ENCODE data around the gene FAM149A. TPM values are rescaled to one million over a fixed set of nuclear protein-coding genes. Genes with fewer than 3 reads are reported as not detected.

Gene FAM149A
- polyA plus RNA-seq, 2 of the 4 experiments (the other 2 are of a cell fraction): 1.8 to 3.0 TPM

GRCh38 chr4:186134861-186135260 lies 30.4 kb downstream of the FAM149A start:
- POLR2A ChIA-PET: no interaction called here
- no peak for FAIRE-seq
- Histone ChIP-seq H3K4me1 (no peaks in the 10 kb centered on the region), H3K9me3 (no peaks in the 10 kb centered on the region), H3K4me3 (no peak overlapping the region), H3K27ac (no peak overlapping the region), H3K4me2 (no peak overlapping the region)
- DNase-seq (ENCODE audit: low read depth in 1 of 2, low spot score in 1 of 2): no peak
- CTCF ChIA-PET: interaction anchor here (0.8 to 4.8 kb wide), 5 partner anchors 9 to 494 kb away, joined by 3 to 27 read pairs (median 4); partner anchors contain the start of gene TLR3
- WGBS (ENCODE audit: missing lambda C conversion rate): 78% methylated on average over 11 of the region's 11 CpGs
- no peak for ATAC-seq
- TF ChIP-seq EHMT2 (IDR thresholded peaks at IDR 0.05; ENCODE audit: low read depth): no peak
- no peak for TF ChIP-seq MAFK (IDR thresholded peaks at IDR 0.05; ENCODE audit: partially characterized antibody)
- TF ChIP-seq PBX3 (IDR thresholded peaks at IDR 0.05): no peak
- no peak for TF ChIP-seq CBX8 (IDR thresholded peaks at IDR 0.05)
- no peak for TF ChIP-seq NFE2L2 (conservative IDR thresholded peaks at IDR 0.05; ENCODE audit: low read length)
- no peak for TF ChIP-seq HES2 (IDR thresholded peaks at IDR 0.05)

- no peak overlapping the region for H3K4me3 ChIP-seq
These were observed 32.8 kb downstream of the FAM149A start for GRCh38 chr4:186137196-186137794.

GRCh38 chr4:186144198-186144945 lies 39.9 kb downstream of the FAM149A start:
- H3K4me1 ChIP-seq: peaks cover 11% of the 10 kb centered on the region; the same call in 2 of the 3 replicates
- peak overlapping the region; percentile 59 for H3K4me3 ChIP-seq
- peak; percentile 79 to 81 for ATAC-seq
- peak overlapping the region; percentile 80 for H3K4me2 ChIP-seq
- ChIA-PET POLR2A (no interaction called here), CTCF (no interaction called here)
- TF ChIP-seq CEBPB (IDR thresholded peaks at IDR 0.05) (no peak), RNF2 (IDR thresholded peaks at IDR 0.05; ENCODE audit: borderline replicate concordance, low read depth) (no peak), MAX (IDR thresholded peaks at IDR 0.05) (peak; percentile 72), RCOR1 (IDR thresholded peaks at IDR 0.05; ENCODE audit: low read depth, low read length) (no peak), E2F6 (IDR thresholded peaks at IDR 0.05; ENCODE audit: borderline replicate concordance, low read depth) (peak; percentile 34; the same call in 1 of the 2 replicates), MAFK (IDR thresholded peaks at IDR 0.05; ENCODE audit: partially characterized antibody) (no peak), RAD21 (conservative IDR thresholded peaks at IDR 0.05 in 1 of 2, IDR thresholded peaks at IDR 0.05 in 1 of 2) (no peak), HDAC2 (IDR thresholded peaks at IDR 0.05) (no peak)
- no peak for FAIRE-seq
- H3K27ac ChIP-seq: peak overlapping the region; percentile 67 to 90; a peak in 5 of 6 replicates
- WGBS (ENCODE audit: missing lambda C conversion rate): 34% methylated on average over 13 of the region's 72 CpGs
- H3K9me3 ChIP-seq: no peaks in the 10 kb centered on the region
- DNase-seq (ENCODE audit: low read depth in 1 of 2, low spot score in 1 of 2): peak; percentile 26 to 41

More at GRCh38 chr4:186137196-186137794, 32.8 kb downstream of the FAM149A start:
- ChIA-PET CTCF (interaction anchor here (0.5 to 4.8 kb wide), 29 partner anchors 8 to 1586 kb away, joined by 3 to 27 read pairs (median 3); partner anchors contain the start of gene TLR3), POLR2A (no interaction called here)
- 57% methylated on average over 6 of the region's 6 CpGs for WGBS (ENCODE audit: missing lambda C conversion rate)
- H3K4me2 ChIP-seq: no peak overlapping the region
- DNase-seq (ENCODE audit: low read depth in 1 of 2, low spot score in 1 of 2) (peak; percentile 11), ATAC-seq (peak in 1 of 2 experiments; percentile 48; a peak in 1 of 6 replicates), FAIRE-seq (no peak)
- TF ChIP-seq ZSCAN20 (CRISPR knock-in tag; IDR thresholded peaks at IDR 0.05) (no peak), RFX5 (IDR thresholded peaks at IDR 0.05) (no peak), CBX2 (IDR thresholded peaks at IDR 0.05; ENCODE audit: borderline replicate concordance, low read depth) (no peak), RAD21 (conservative IDR thresholded peaks at IDR 0.05 in 1 of 2, IDR thresholded peaks at IDR 0.05 in 1 of 2) (peak; percentile 58 to 66), CTCF (IDR thresholded peaks at IDR 0.05) (peak; percentile 67), ZNF302 (CRISPR knock-in tag; IDR thresholded peaks at IDR 0.05) (no peak), SMC3 (IDR thresholded peaks at IDR 0.05) (peak; percentile 48; the same call in 2 of the 3 replicates), HOXA7 (CRISPR knock-in tag; IDR thresholded peaks at IDR 0.05) (no peak), BHLHE40 (IDR thresholded peaks at IDR 0.05; ENCODE audit: low read depth, low read length) (no peak), MAZ (IDR thresholded peaks at IDR 0.05; ENCODE audit: borderline replicate concordance, low read depth, low read length) (no peak)
- H3K9me3 ChIP-seq: no peaks in the 10 kb centered on the region
- no peak overlapping the region for H3K27ac ChIP-seq
- H3K4me1 ChIP-seq: no peaks in the 10 kb centered on the region

Measured in A549 (cell line).